ENCODE results near the gene STOML3.

DNA sequence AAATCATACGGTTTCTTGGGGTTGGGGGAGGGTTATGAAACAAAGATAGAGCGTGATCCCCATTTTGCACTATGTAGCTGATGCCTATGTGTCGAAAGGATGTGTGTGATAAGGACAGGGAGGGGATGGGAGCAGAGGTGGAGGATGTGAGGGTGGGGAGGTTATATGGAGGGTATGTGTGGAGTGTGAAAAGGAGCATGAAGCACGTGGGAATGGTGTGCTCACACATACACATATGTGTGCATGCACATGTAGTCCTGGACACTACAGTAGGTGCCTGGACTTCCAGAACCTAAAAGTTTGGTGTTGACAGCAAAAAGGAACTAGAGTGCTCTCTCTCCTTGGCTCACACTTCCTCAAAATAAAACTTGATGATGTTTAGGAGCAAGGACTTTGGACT lies 25.4 kb downstream of the STOML3 start:
- TF ChIP-seq, protein P1, sequence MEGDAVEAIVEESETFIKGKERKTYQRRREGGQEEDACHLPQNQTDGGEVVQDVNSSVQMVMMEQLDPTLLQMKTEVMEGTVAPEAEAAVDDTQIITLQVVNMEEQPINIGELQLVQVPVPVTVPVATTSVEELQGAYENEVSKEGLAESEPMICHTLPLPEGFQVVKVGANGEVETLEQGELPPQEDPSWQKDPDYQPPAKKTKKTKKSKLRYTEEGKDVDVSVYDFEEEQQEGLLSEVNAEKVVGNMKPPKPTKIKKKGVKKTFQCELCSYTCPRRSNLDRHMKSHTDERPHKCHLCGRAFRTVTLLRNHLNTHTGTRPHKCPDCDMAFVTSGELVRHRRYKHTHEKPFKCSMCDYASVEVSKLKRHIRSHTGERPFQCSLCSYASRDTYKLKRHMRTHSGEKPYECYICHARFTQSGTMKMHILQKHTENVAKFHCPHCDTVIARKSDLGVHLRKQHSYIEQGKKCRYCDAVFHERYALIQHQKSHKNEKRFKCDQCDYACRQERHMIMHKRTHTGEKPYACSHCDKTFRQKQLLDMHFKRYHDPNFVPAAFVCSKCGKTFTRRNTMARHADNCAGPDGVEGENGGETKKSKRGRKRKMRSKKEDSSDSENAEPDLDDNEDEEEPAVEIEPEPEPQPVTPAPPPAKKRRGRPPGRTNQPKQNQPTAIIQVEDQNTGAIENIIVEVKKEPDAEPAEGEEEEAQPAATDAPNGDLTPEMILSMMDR (IDR thresholded peaks at IDR 0.05): no peak
- TF ChIP-seq POLR2A (IDR thresholded peaks at IDR 0.05): no peak

Measured in lower leg skin (tissue), 3 donors.